ENCODE data around the gene ASTN2. TPM values are rescaled to one million over a fixed set of nuclear protein-coding genes. Genes with fewer than 3 reads are reported as not detected.

Gene ASTN2
- total RNA-seq, 1 experiment from 2014 or later: 4.8 TPM

GRCh38 chr9:117095081-117095480, 319.8 kb downstream of the ASTN2 start:
- H3K36me3 ChIP-seq (ENCODE audit: control insufficient read depth in 1 of 2, insufficient read depth in 2 of 2, low read length in 2 of 2): no peaks in the 10 kb centered on the region
- H3K9me2 ChIP-seq (ENCODE audit: insufficient read depth): no peaks in the 10 kb centered on the region
- no peak overlapping the region for H3K4me2 ChIP-seq (ENCODE audit: low read length)
- H3K79me2 ChIP-seq (ENCODE audit: insufficient read depth, low read length): no peaks in the 10 kb centered on the region
- POLR2A ChIA-PET: no interaction called here
- BruUV-seq (replicated peaks): no TSS peak
- H3K9ac ChIP-seq (ENCODE audit: low read length): no peak overlapping the region
- H3K4me1 ChIP-seq (ENCODE audit: control insufficient read depth in 1 of 2, insufficient read depth in 2 of 2, low read length in 2 of 2): no peaks in the 10 kb centered on the region
- DNase-seq (ENCODE audit: low read depth, low spot score): no peak
- H3K9me3 ChIP-seq (ENCODE audit: control insufficient read depth in 1 of 2, insufficient read depth in 1 of 2, low read depth in 1 of 2, low read length in 2 of 2): no peaks in the 10 kb centered on the region; a peak in 1 of 4 replicates
- H3K27ac ChIP-seq (ENCODE audit: low read depth, low read length): no peak overlapping the region
- intact Hi-C loops (cut with micrococcal nuclease): no loop called here
- no peak for TF ChIP-seq MAX (IDR thresholded peaks at IDR 0.05)
- TF ChIP-seq ZFX (IDR thresholded peaks at IDR 0.05): no peak
- no peak for TF ChIP-seq POLR2AphosphoS5 (IDR thresholded peaks at IDR 0.05; ENCODE audit: low read depth, low read length)
- no peak for TF ChIP-seq EZH2 (IDR thresholded peaks at IDR 0.05)
- no peak for TF ChIP-seq JUND (IDR thresholded peaks at IDR 0.05)
- no peak for TF ChIP-seq TCF7L2 (IDR thresholded peaks at IDR 0.05; ENCODE audit: borderline replicate concordance, extremely low read depth, insufficient read depth, insufficient read length)
- TF ChIP-seq SIN3A (IDR thresholded peaks at IDR 0.05; ENCODE audit: low read depth): no peak
- no peak for TF ChIP-seq RAD21 (IDR thresholded peaks at IDR 0.05; ENCODE audit: low read depth)
- TF ChIP-seq ZNF274 (IDR thresholded peaks at IDR 0.05; ENCODE audit: low read depth, low read length): no peak
- CTCF ChIA-PET: no interaction called here
- H3K27me3 ChIP-seq (ENCODE audit: insufficient read depth, low read length): no peaks in the 10 kb centered on the region
- no peak overlapping the region for H2AFZ ChIP-seq (ENCODE audit: low read depth, low read length, poor library complexity, severe bottlenecking)
- no peak for ATAC-seq
- H4K20me1 ChIP-seq (ENCODE audit: insufficient read depth): no peaks in the 10 kb centered on the region
- RAD21 ChIA-PET (ENCODE audit: low non-redundant PET in 1 of 2, low total read pairs in 2 of 2, uncharacterized antibody in 2 of 2, unreplicated experiment in 2 of 2): no interaction called here
- no peak overlapping the region for H3K4me3 ChIP-seq (replicated peaks in 1 of 2; ENCODE audit: low read depth in 1 of 2, low read length in 2 of 2)

GRCh38 chr9:117093891-117094844, 320.7 kb downstream of the ASTN2 start:
- Histone ChIP-seq H3K4me1 (ENCODE audit: control insufficient read depth in 1 of 2, insufficient read depth in 2 of 2, low read length in 2 of 2) (no peaks in the 10 kb centered on the region), H3K27ac (ENCODE audit: low read depth, low read length) (no peak overlapping the region), H3K79me2 (ENCODE audit: insufficient read depth, low read length) (no peaks in the 10 kb centered on the region), H2AFZ (ENCODE audit: low read depth, low read length, poor library complexity, severe bottlenecking) (no peak overlapping the region), H3K27me3 (ENCODE audit: insufficient read depth, low read length) (no peaks in the 10 kb centered on the region), H3K36me3 (ENCODE audit: control insufficient read depth in 1 of 2, insufficient read depth in 2 of 2, low read length in 2 of 2) (no peaks in the 10 kb centered on the region), H4K20me1 (ENCODE audit: insufficient read depth) (no peaks in the 10 kb centered on the region), H3K4me3 (replicated peaks in 1 of 2; ENCODE audit: low read depth in 1 of 2, low read length in 2 of 2) (no peak overlapping the region), H3K9me2 (ENCODE audit: insufficient read depth) (no peaks in the 10 kb centered on the region), H3K4me2 (ENCODE audit: low read length) (no peak overlapping the region), H3K9ac (ENCODE audit: low read length) (no peak overlapping the region), H3K9me3 (ENCODE audit: control insufficient read depth in 1 of 2, insufficient read depth in 1 of 2, low read depth in 1 of 2, low read length in 2 of 2) (no peaks in the 10 kb centered on the region; a peak in 1 of 4 replicates)
- intact Hi-C loops (cut with micrococcal nuclease): no loop called here
- RAD21 ChIA-PET (ENCODE audit: low non-redundant PET in 1 of 2, low total read pairs in 2 of 2, uncharacterized antibody in 2 of 2, unreplicated experiment in 2 of 2): no interaction called here
- no peak for TF ChIP-seq POLR2AphosphoS5 (IDR thresholded peaks at IDR 0.05; ENCODE audit: low read depth, low read length)
- TF ChIP-seq YY1 (IDR thresholded peaks at IDR 0.05; ENCODE audit: extremely low read depth, insufficient replicate concordance, low read depth, low read length): no peak
- no peak for TF ChIP-seq MAX (IDR thresholded peaks at IDR 0.05)
- no peak for TF ChIP-seq FOSL1 (IDR thresholded peaks at IDR 0.05; ENCODE audit: low read depth)
- no peak for ATAC-seq
- POLR2A ChIA-PET: no interaction called here
- CTCF ChIA-PET: no interaction called here
- no peak for DNase-seq (ENCODE audit: low read depth, low spot score)
- no TSS peak for BruUV-seq (replicated peaks)
